Heart left ventricle (tissue), 16 donors: ENCODE results near the gene ELP1. TPM values are rescaled to one million over a fixed set of nuclear protein-coding genes. Genes with fewer than 3 reads are reported as not detected.
"Not testable (repeated sequence)": the region's sequence is repeated elsewhere in the genome, so short reads cannot be mapped to it uniquely, and the experiment has no call there.

Source experiments
- ATAC-seq, 4 donors: fragments of 200-7000 bp; cut with Tn5 transposase; one replicate each; pipeline ENCODE4 v1.9.1; 2020 to 2022; ENCODE audit warnings: moderate library complexity in 4 of 4, mild to moderate bottlenecking in 3 of 4, moderate number of reproducible peaks in 1 of 4
- DNase-seq, 5 donors: peaks; one replicate each; pipeline ENCODE4 v3.0.0-alpha.2; 2020
- H3K27ac ChIP-seq, 12 donors: fragments of 200-600 bp; sonication (generic) in 4 of 12; one replicate each; pipeline versions ENCODE4 v1.5.0 to v1.8.0; 2016 to 2022; ENCODE audit warnings: mild to moderate bottlenecking in 2 of 12
- H3K27me3 ChIP-seq, 9 donors: fragments of 200-600 bp; sonication (generic) in 2 of 9; one replicate each; pipeline versions ENCODE4 v1.5.1 to v1.8.0; 2016 to 2022; ENCODE audit warnings: mild to moderate bottlenecking in 3 of 9
- H3K36me3 ChIP-seq, 9 donors: fragments of 200-600 bp; sonication (generic) in 2 of 9; one replicate each; pipeline versions ENCODE4 v1.5.0 to v1.8.0; 2018 to 2022; ENCODE audit warnings: mild to moderate bottlenecking in 2 of 9
- H3K4me1 ChIP-seq, 12 donors: fragments of 200-600 bp; sonication (generic) in 4 of 12; one replicate each; pipeline versions ENCODE4 v1.5.0 to v1.8.0; 2016 to 2022; ENCODE audit warnings: mild to moderate bottlenecking in 3 of 12
- H3K4me3 ChIP-seq, 12 donors: fragments of 200-600 bp; sonication (generic) in 4 of 12; one replicate each; pipeline versions ENCODE4 v1.5.0 to v1.8.0; 2017 to 2022; ENCODE audit warnings: mild to moderate bottlenecking in 9 of 12, moderate library complexity in 4 of 12
- H3K9me3 ChIP-seq, 12 donors: fragments of 200-600 bp; sonication (generic) in 4 of 12; one replicate each; pipeline versions ENCODE4 v1.5.0 to v1.8.0; 2016 to 2022; ENCODE audit warnings: mild to moderate bottlenecking in 1 of 12
- POLR2A ChIP-seq, 2 donors: fragments of 450-650 bp; IDR thresholded peaks; one replicate each; pipeline ENCODE4 v1.6.1; 2017; ENCODE audit warnings: antibody characterized with exemption in 2 of 2, mild to moderate bottlenecking in 2 of 2, moderate library complexity in 2 of 2
- WGBS, 4 donors: extraction: QIAGEN DNeasy Blood & Tissue Kit in 2 of 4; methylation state at CpG; one replicate each; pipeline versions ENCODE4 v1.1.5 to v1.1.7; 2013 to 2018; 5-methylcytosine and 5-hydroxymethylcytosine counted together
- intact Hi-C, 10 donors: fragments of 100-400 bp; cut with DNase I; formaldehyde crosslinking; loops; one replicate each; pipeline versions ENCODE4 v1.11.1 to v1.14.2; 2022
- polyA plus RNA-seq, 2 donors: library from polyadenylated mRNA; stranded (reverse); fragments of 200-250 nt; gene quantifications; one replicate each; pipeline ENCODE4 v1.2.3, GENCODE V29; 2013
- total RNA-seq, 9 donors: library from RNA; depleted of rRNA in 2 of 9; stranded (reverse); fragments of >200 nt in 2 of 9; fragmentation: NEBNext Ultra II Directional in 3 of 9; extraction: Animal tissue kit (Norgen Biotek cat#: 25700) in 3 of 9; gene quantifications; one replicate each; pipeline versions ENCODE4 v1.1.0 to v1.2.4, GENCODE V29; 2016 to 2023
- TF ChIP-seq, protein P1 (sequence below), 12 donors: fragments of 200-600 bp; sonication (generic) in 4 of 12; IDR thresholded peaks; one replicate each; pipeline versions ENCODE4 v1.5.0 to v1.8.0; 2018 to 2022; ENCODE audit warnings: antibody characterized with exemption in 12 of 12, mild to moderate bottlenecking in 5 of 12
- donor health status: ischemic (EF 13 %, LVEDD 7.1; RV severe dilation, severe dysfunction).
- donor health status: healthy with polysubstance abuse.
- donor health status: DM: no; HTN: yes; CAD: no.
- donor health status: DM: no; HTN: no; CAD: no.
- donor health status: ischemic (EF 25% LVEDD 6.9; RV normal size, moderate dysfunction).
- donor health status: ischemic (EF 25% LVEDD 5.7; RV mildly dilated, moderate dysfunction).
- donor health status: healthy.
- donor health status: DM: yes; HTN: yes; CAD: no.
- donor health status: ischemic (EF 35%, LVEDD 5.7; RV mildly dilated, moderate dysfunction).
- donor health status: nonischemic (EF 11% LVEDD 7.7; RV severe dilation, severe dysfunction).
- donor health status: DM: yes; HTN: yes; CAD: no.
- donor health status: PGD.
- donor health status: ischemic (EF 29% LVEDD 5.4; RV normal size, mild dysfunction).
- donor health status: nonischemic (EF 23%, LVEDD 6.1; RV moderate dilation, normal function).

ELP1 gene
- total and polyA plus RNA-seq, 11 donors = 7.8 to 32.0 (median 20.5) TPM

DNA sequence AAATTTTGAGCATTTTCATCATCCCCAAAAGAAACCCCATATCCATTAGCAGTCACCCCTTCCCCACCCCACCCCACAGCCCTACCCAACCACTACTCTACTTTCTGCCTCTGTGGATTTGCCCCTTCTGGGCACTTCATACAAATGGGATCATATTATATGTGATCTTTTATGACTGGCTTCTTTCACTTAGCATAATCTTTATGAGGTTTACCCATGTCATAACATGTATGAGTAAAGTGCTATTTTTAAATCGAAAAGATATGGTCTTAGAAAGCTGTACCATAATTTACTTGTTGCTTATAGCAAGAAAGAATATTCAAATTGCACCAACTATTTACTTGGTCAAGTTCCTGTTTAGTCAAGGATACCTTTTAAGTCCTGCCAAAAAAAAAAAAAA is 12.7 kb downstream of the ELP1 start:
- no peak overlapping the region for H3K4me3 ChIP-seq
- H3K27ac ChIP-seq = no peak overlapping the region
- TF ChIP-seq POLR2A (IDR thresholded peaks at IDR 0.05) = no peak
- TF ChIP-seq, protein P1, sequence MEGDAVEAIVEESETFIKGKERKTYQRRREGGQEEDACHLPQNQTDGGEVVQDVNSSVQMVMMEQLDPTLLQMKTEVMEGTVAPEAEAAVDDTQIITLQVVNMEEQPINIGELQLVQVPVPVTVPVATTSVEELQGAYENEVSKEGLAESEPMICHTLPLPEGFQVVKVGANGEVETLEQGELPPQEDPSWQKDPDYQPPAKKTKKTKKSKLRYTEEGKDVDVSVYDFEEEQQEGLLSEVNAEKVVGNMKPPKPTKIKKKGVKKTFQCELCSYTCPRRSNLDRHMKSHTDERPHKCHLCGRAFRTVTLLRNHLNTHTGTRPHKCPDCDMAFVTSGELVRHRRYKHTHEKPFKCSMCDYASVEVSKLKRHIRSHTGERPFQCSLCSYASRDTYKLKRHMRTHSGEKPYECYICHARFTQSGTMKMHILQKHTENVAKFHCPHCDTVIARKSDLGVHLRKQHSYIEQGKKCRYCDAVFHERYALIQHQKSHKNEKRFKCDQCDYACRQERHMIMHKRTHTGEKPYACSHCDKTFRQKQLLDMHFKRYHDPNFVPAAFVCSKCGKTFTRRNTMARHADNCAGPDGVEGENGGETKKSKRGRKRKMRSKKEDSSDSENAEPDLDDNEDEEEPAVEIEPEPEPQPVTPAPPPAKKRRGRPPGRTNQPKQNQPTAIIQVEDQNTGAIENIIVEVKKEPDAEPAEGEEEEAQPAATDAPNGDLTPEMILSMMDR (IDR thresholded peaks at IDR 0.05) = no peak
- no peak for ATAC-seq
- no peaks in the 10 kb centered on the region for H3K4me1 ChIP-seq
- intact Hi-C loops = loop anchor here in 1 of 10 donors (10.0 kb wide), 1 partner anchor 124 kb away; no protein-coding TSS in a partner anchor
- no peak for DNase-seq
- no peaks in the 10 kb centered on the region for H3K27me3 ChIP-seq
- H3K9me3 ChIP-seq = no peaks in the 10 kb centered on the region
- 77 to 91% (median 85%) methylated on average over 1 of the region's 1 CpG for WGBS, 4 donors
- H3K36me3 ChIP-seq = peaks cover 0 to 100% (median 95%) of the 10 kb centered on the region in 9 donors

DNA sequence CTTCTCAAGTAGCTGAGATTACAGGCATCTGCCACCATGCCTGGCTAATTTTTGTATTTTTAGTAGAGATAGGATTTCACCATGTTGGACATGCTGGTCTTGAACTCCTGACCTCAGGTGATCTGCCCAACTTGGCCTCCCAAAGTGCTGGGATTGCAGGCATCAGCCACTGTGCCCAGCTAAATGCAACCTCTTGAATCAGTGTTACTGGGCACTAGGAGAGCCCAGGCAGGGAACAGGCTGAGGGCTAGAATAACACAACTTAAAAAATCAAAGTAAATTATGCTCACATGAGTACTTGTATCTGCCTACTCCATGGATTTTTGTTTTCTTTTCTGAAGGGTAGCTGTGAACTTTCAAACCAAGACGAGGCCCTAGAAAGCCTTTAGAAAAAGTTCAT is 13.5 kb downstream of the ELP1 start:
- H3K4me3 ChIP-seq, H3K27me3 ChIP-seq, H3K27ac ChIP-seq, H3K9me3 ChIP-seq, ATAC-seq, H3K4me1 ChIP-seq, DNase-seq: not testable (repeated sequence)
- WGBS, 4 donors = 89 to 100% (median 96%) methylated on average over 1 of the region's 1 CpG
- intact Hi-C loops = loop anchor here in 1 of 10 donors (10.0 kb wide), 1 partner anchor 124 kb away; no protein-coding TSS in a partner anchor
- peaks cover 0 to 100% (median 95%) of the 10 kb centered on the region in 9 donors for H3K36me3 ChIP-seq

DNA sequence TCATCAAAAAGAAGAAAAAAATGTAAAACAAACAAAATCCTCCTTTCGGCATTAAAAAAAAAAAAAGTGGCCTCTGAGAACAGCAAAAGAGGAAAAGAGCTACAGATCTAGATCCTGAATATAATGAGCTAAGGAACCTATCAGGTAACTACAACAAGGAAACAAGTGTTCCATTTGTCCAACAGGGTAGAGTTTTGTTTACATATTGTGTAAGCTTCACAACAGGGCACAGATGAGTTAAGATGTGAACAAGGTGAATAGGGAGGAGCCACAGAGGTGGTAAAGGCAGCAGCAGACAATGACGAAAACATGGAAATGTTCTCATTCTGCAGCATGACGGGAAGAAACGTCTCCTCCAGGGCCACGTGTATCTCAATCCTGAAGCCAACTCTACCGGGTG is 14.4 kb downstream of the ELP1 start:
- no peaks in the 10 kb centered on the region for H3K4me1 ChIP-seq
- DNase-seq (no peak), ATAC-seq (no peak)
- WGBS, 4 donors = 89 to 94% (median 90%) methylated on average over 6 of the region's 6 CpGs
- TF ChIP-seq, protein P1 (IDR thresholded peaks at IDR 0.05) = no peak
- no peak for TF ChIP-seq POLR2A (IDR thresholded peaks at IDR 0.05)
- H3K27ac ChIP-seq = no peak overlapping the region
- no peaks in the 10 kb centered on the region for H3K27me3 ChIP-seq
- H3K9me3 ChIP-seq = no peaks in the 10 kb centered on the region
- H3K36me3 ChIP-seq = peaks cover 0 to 100% (median 95%) of the 10 kb centered on the region in 9 donors
- intact Hi-C loops = no loop called here
- H3K4me3 ChIP-seq = no peak overlapping the region

DNA sequence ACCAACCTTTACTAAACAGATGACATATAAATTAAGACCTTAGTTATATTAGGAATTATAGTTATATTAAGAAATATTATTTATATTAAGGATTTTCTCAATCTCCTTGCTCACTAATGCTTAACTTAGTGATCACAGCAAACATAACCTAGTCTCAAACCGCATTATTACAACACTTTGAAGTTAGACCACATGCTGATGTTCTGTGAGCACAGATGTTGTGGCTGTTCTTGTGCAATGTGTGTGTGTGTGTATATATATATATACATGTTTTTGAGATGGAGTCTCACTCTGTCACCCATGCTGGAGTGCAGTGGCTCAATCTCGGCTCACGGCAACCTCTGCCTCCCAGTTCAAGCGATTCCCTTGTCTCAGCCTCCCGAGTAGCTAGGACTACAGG is 20.5 kb downstream of the ELP1 start:
- WGBS, 4 donors = 94 to 96% (median 95%) methylated on average over 5 of the region's 5 CpGs
- ATAC-seq = no peak
- no peak for DNase-seq
- no peak overlapping the region for H3K27ac ChIP-seq
- peaks cover 0 to 99% (median 90%) of the 10 kb centered on the region in 9 donors for H3K36me3 ChIP-seq
- no peaks in the 10 kb centered on the region for H3K4me1 ChIP-seq
- intact Hi-C loops = no loop called here
- no peaks in the 10 kb centered on the region for H3K9me3 ChIP-seq
- H3K27me3 ChIP-seq = no peaks in the 10 kb centered on the region
- no peak overlapping the region for H3K4me3 ChIP-seq
- no peak for TF ChIP-seq POLR2A (IDR thresholded peaks at IDR 0.05)
- TF ChIP-seq, protein P1 (IDR thresholded peaks at IDR 0.05) = no peak

DNA sequence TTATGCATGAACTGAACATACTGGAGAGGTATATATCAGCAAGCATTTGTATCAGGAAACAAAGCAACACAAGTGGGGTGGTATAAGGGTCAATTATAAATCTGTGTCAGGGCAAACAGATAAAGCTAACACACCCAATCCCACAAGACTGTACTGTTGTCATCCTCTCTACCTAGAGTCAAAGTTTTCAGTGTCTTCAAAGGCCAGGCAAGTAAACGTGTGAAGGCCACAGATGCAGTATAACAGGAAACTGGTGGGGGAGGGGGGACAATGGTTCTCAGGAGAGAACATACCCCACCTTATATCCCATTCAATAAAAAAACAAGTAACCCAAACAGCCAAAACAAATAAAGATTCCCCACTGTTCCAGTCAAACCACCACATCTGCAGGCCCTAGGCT is 22.1 kb downstream of the ELP1 start:
- Histone ChIP-seq H3K27me3 (no peaks in the 10 kb centered on the region), H3K9me3 (no peaks in the 10 kb centered on the region), H3K36me3 (peaks cover 0 to 99% (median 91%) of the 10 kb centered on the region in 9 donors), H3K4me1 (no peaks in the 10 kb centered on the region), H3K27ac (no peak overlapping the region), H3K4me3 (no peak overlapping the region)
- DNase-seq (no peak), ATAC-seq (no peak)
- WGBS, 4 donors = 30 to 48% (median 40%) methylated on average over 1 of the region's 1 CpG
- TF ChIP-seq POLR2A (IDR thresholded peaks at IDR 0.05) = no peak
- TF ChIP-seq, protein P1 (IDR thresholded peaks at IDR 0.05) = no peak
- intact Hi-C loops = no loop called here
